Sigmoid colon (tissue), 4 donors: ENCODE results near the gene TSPAN9.

Experiments used
- POLR2AphosphoS5 ChIP-seq, 4 donors: sonication (generic); formaldehyde crosslinking; IDR thresholded peaks; one replicate each; pipeline ENCODE4 v1.6.1; 2017; ENCODE audit warnings: antibody characterized with exemption in 4 of 4
- TF ChIP-seq, protein P1 (sequence below), 4 experiments: fragments of 450-650 bp in 3 of 4; fragments of 200-600 bp in 1 of 4; IDR thresholded peaks; one replicate each; pipeline ENCODE4 v1.5.1; 2016 to 2019; ENCODE audit warnings: antibody characterized with exemption in 4 of 4, mild to moderate bottlenecking in 3 of 4, moderate library complexity in 2 of 4

DNA sequence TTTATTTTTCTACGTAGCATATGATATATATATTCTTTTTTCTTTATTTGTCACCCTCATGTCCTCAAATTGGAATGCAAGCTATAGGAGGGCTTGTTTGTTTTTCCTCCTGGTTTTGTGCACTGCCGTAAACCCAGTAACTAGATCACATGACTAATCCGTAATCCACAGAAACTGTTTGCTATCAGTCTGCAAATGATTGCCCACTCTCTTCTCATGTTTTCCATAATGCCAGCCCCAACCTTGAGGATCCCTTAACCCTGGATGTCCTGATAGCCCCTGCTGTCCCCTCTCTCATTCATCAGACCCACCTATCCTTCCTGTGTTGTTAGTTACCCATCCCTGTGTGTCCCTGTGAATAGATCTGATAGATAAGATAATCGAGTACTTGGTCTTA, 94.0 kb downstream of the TSPAN9 start:
- TF ChIP-seq, protein P1, sequence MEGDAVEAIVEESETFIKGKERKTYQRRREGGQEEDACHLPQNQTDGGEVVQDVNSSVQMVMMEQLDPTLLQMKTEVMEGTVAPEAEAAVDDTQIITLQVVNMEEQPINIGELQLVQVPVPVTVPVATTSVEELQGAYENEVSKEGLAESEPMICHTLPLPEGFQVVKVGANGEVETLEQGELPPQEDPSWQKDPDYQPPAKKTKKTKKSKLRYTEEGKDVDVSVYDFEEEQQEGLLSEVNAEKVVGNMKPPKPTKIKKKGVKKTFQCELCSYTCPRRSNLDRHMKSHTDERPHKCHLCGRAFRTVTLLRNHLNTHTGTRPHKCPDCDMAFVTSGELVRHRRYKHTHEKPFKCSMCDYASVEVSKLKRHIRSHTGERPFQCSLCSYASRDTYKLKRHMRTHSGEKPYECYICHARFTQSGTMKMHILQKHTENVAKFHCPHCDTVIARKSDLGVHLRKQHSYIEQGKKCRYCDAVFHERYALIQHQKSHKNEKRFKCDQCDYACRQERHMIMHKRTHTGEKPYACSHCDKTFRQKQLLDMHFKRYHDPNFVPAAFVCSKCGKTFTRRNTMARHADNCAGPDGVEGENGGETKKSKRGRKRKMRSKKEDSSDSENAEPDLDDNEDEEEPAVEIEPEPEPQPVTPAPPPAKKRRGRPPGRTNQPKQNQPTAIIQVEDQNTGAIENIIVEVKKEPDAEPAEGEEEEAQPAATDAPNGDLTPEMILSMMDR (IDR thresholded peaks at IDR 0.05) = no peak
- TF ChIP-seq POLR2AphosphoS5 (IDR thresholded peaks at IDR 0.05) = no peak
